Measurements from ENCODE around the gene UBXN11.
"Not testable (repeated sequence)": the region's sequence is repeated elsewhere in the genome, so short reads cannot be mapped to it uniquely, and the experiment has no call there.

UBXN11 gene

GRCh38 chr1:26336477-26337205 is 30.2 kb upstream of the UBXN11 start:
- peak; percentile 88 to 91 for DNase-seq

GRCh38 chr1:26335774-26336476 is 29.5 kb upstream of the UBXN11 start:
- DNase-seq, result no peak

GRCh38 chr1:26333312-26333711 is 26.9 kb upstream of the UBXN11 start:
- DNase-seq, result not testable (repeated sequence)

- DNase-seq, result no peak
Measured at GRCh38 chr1:26330276-26330675, 23.8 kb upstream of the UBXN11 start.

- not testable (repeated sequence) for DNase-seq
Measured at GRCh38 chr1:26329380-26329779, 22.9 kb upstream of the UBXN11 start.

- DNase-seq, result no peak
Measured at GRCh38 chr1:26328597-26328996, 22.2 kb upstream of the UBXN11 start.

GRCh38 chr1:26327956-26328362 is 21.5 kb upstream of the UBXN11 start:
- no peak for DNase-seq

GRCh38 chr1:26324550-26324949 is 18.1 kb upstream of the UBXN11 start:
- DNase-seq, result no peak

GRCh38 chr1:26323382-26323781 is 16.9 kb upstream of the UBXN11 start:
- no peak for DNase-seq

- DNase-seq, result no peak
Measured at GRCh38 chr1:26322042-26322331, 15.6 kb upstream of the UBXN11 start.

- DNase-seq, result peak; percentile 92 to 94
Measured at GRCh38 chr1:26321315-26322041, 15.0 kb upstream of the UBXN11 start.

GRCh38 chr1:26320896-26321295 is 14.5 kb upstream of the UBXN11 start:
- no peak for DNase-seq

- peak; percentile 22 to 47 for DNase-seq
Measured at GRCh38 chr1:26318338-26319064, 12.1 kb upstream of the UBXN11 start.

GRCh38 chr1:26317612-26318337 is 11.3 kb upstream of the UBXN11 start, which contains the start of gene CD52:
Gene CD52 (plus strand): TSS chr1:26317958. CDS start chr1:26318018, 60 bp downstream.
- peak; percentile 79 to 84 for DNase-seq

GRCh38 chr1:26317146-26317545 is 10.7 kb upstream of the UBXN11 start:
- DNase-seq, result no peak

GRCh38 chr1:26315874-26316850 is 9.7 kb upstream of the UBXN11 start:
- no peak for DNase-seq

- no peak for DNase-seq
Measured at GRCh38 chr1:26314501-26314900, 8.1 kb upstream of the UBXN11 start.

- DNase-seq, result not testable (repeated sequence)
Measured at GRCh38 chr1:26307966-26308899, 1.8 kb upstream of the UBXN11 start.

- DNase-seq, result peak in 1 of 2 donors; percentile 53
Measured at GRCh38 chr1:26307363-26307781, 936 bp upstream of the UBXN11 start.
